ENCODE data around the gene PGGT1B. TPM values are rescaled to one million over a fixed set of nuclear protein-coding genes. Genes with fewer than 3 reads are reported as not detected.

Gene PGGT1B
- total RNA-seq = 10 to 100 TPM in 3 of 4 donors, 1 to 10 TPM in 1; 8.7 to 16.5 (median 14.8) TPM

GRCh38 chr5:115262321-115263077, at the start of gene PGGT1B:
PGGT1B (minus strand) TSS chr5:115262877; CDS start chr5:115262851, 26 bp downstream.
- WGBS, 2 donors = 1% methylated on average over 20 to 46 of the region's 50 CpGs
- no peak for TF ChIP-seq CTCF (IDR thresholded peaks at IDR 0.05)
- no peak for TF ChIP-seq POLR2A (IDR thresholded peaks at IDR 0.05)
- DNase-seq (ENCODE audit: low spot score in 2 of 2) = peak; percentile 66 to 93
- peak within 1 kb of the TSS; percentile 96 for H3K4me3 ChIP-seq (ENCODE audit: low read depth, poor library complexity, severe bottlenecking)
- intact Hi-C loops (cut with DNase I; ENCODE audit: low total_unique reads) = no loop called here

- TF ChIP-seq POLR2A (IDR thresholded peaks at IDR 0.05) = no peak
- TF ChIP-seq CTCF (IDR thresholded peaks at IDR 0.05) = peak in 2 of 3 donors; percentile 30 to 42
- H3K4me3 ChIP-seq (ENCODE audit: low read depth, poor library complexity, severe bottlenecking) = no peak overlapping the region
- intact Hi-C loops (cut with DNase I; ENCODE audit: low total_unique reads) = loop anchor here (5.0 kb wide), 1 partner anchor 277 kb away; no protein-coding TSS in a partner anchor
- WGBS, 2 donors = 5 to 15% methylated on average over 1 of the region's 1 CpG
- no peak for DNase-seq (ENCODE audit: low spot score in 2 of 2)
Observed at GRCh38 chr5:115309751-115310370, 47.2 kb upstream of the PGGT1B start.

- no peak for DNase-seq (ENCODE audit: low spot score in 2 of 2)
- intact Hi-C loops (cut with DNase I; ENCODE audit: low total_unique reads) = no loop called here
Observed at GRCh38 chr5:115308815-115309214, 46.1 kb upstream of the PGGT1B start.

GRCh38 chr5:115306011-115306536, 43.4 kb upstream of the PGGT1B start:
- TF ChIP-seq CTCF (IDR thresholded peaks at IDR 0.05) (no peak), POLR2A (IDR thresholded peaks at IDR 0.05) (no peak)
- no peak for DNase-seq (ENCODE audit: low spot score in 2 of 2)
- no peak overlapping the region for H3K4me3 ChIP-seq (ENCODE audit: low read depth, poor library complexity, severe bottlenecking)
- WGBS, 2 donors = 53 to 67% methylated on average over 1 of the region's 1 CpG
- intact Hi-C loops (cut with DNase I; ENCODE audit: low total_unique reads) = no loop called here

More at GRCh38 chr5:115308815-115309214, 46.1 kb upstream of the PGGT1B start:
- TF ChIP-seq CTCF (IDR thresholded peaks at IDR 0.05) = no peak
- TF ChIP-seq POLR2A (IDR thresholded peaks at IDR 0.05) = no peak
- H3K4me3 ChIP-seq (ENCODE audit: low read depth, poor library complexity, severe bottlenecking) = no peak overlapping the region

GRCh38 chr5:115304496-115304895, 41.8 kb upstream of the PGGT1B start:
- intact Hi-C loops (cut with DNase I; ENCODE audit: low total_unique reads) = no loop called here
- WGBS, 2 donors = 98 to 100% methylated on average over 1 of the region's 1 CpG
- no peak for DNase-seq (ENCODE audit: low spot score in 2 of 2)
- H3K4me3 ChIP-seq (ENCODE audit: low read depth, poor library complexity, severe bottlenecking) = no peak overlapping the region
- TF ChIP-seq POLR2A (IDR thresholded peaks at IDR 0.05) (no peak), CTCF (IDR thresholded peaks at IDR 0.05) (no peak)

All from lower leg skin (tissue), 4 donors.